Measurements from ENCODE around the gene ANKRD24. TPM values are rescaled to one million over a fixed set of nuclear protein-coding genes. Genes with fewer than 3 reads are reported as not detected.
A peak's percentile ranks its signal among the peaks of the same experiment; 100 is the strongest.

ANKRD24 gene
- total RNA-seq, 1 experiment from 2014 or later = 2.4 TPM

DNA sequence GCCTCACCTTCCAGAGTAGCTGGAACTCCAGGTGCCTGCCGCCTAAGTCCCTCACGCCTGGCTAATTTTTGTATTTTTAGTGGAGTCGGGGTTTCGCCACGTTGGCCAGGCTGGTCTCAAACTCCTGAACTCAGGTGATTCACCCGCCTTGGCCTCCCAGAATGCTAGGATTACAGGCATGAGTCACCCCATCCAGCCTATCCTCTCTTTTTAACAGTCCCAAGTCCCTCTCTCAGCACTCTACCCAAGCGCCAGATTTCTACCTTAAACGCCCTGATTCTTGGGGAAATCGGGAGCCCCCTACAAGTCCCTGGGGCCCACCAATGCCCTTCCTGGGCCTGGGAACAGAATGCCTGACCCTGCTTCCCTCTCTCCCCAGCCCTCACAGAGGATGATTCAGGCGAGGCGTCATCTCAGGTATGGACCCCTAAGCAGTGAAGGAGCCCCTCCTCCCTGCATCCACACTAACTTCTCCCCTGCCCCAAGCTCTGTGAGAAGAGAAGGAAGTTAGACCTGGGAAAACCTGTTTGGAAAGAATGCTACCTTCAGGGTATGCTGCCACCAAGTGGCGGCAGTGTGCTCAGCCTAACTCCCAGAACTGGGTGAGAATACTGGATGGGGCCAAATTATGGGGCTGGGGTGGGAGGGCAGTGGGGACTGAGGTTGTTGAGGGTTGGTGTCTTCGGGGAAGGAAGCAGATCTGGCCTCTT lies 26.1 kb downstream of the ANKRD24 start:
- Mint-ChIP-seq H3K27ac (peak overlapping the region; percentile 59 to 81 (median 73); a peak in 4 of 7 replicates), H3K27me3 (ENCODE audit: low read depth) (peaks cover 13% of the 10 kb centered on the region), H3K4me3 (no peak overlapping the region), H3K36me3 (ENCODE audit: insufficient read depth in 1 of 3, low read depth in 3 of 3) (no peaks in the 10 kb centered on the region; a peak in 2 of 7 replicates), H3K9me3 (no peaks in the 10 kb centered on the region), H3K4me1 (peaks cover 6 to 20% of the 10 kb centered on the region in 2 experiments)
- no peaks in the 10 kb centered on the region for H4K20me1 ChIP-seq (ENCODE audit: control insufficient read depth, insufficient read depth, insufficient read length)
- H3K79me1 ChIP-seq (ENCODE audit: insufficient read depth, low read depth, low read length, poor library complexity, severe bottlenecking) = no peaks in the 10 kb centered on the region
- H3K56ac ChIP-seq (ENCODE audit: insufficient read length, low read depth, low read length) = no peak overlapping the region
- H2BK15ac ChIP-seq (ENCODE audit: low read depth, low read length) = no peak overlapping the region
- no peak overlapping the region for H3K4me2 ChIP-seq (ENCODE audit: insufficient read depth, insufficient read length, low read length)
- H3K23ac ChIP-seq (ENCODE audit: insufficient read length, low read depth, low read length) = no peak overlapping the region
- H2AK5ac ChIP-seq (ENCODE audit: insufficient read length, low read length) = no peak overlapping the region
- no peak overlapping the region for H2BK120ac ChIP-seq (ENCODE audit: low read depth, low read length, poor library complexity, severe bottlenecking)
- H2AFZ ChIP-seq (ENCODE audit: low read length) = no peak overlapping the region
- H3K27ac ChIP-seq (ENCODE audit: insufficient read length, low read depth, low read length) = no peak overlapping the region
- H4K91ac ChIP-seq (ENCODE audit: insufficient read length, low read depth, low read length) = no peak overlapping the region
- H3T11ph ChIP-seq (ENCODE audit: low read length) = no peak overlapping the region
- H4K5ac ChIP-seq (ENCODE audit: insufficient read length, low read depth, low read length) = no peak overlapping the region
- no peak overlapping the region for H3K4ac ChIP-seq (ENCODE audit: low read depth, low read length)
- H3K23me2 ChIP-seq (ENCODE audit: insufficient read length, low read depth, low read length, poor library complexity, severe bottlenecking) = no peaks in the 10 kb centered on the region
- no peak overlapping the region for H3K9ac ChIP-seq (ENCODE audit: extremely low read depth, insufficient read length, low read length)
- no CpG with 5 or more reads among the region's 13 CpGs for WGBS (ENCODE audit: extremely low coverage, insufficient read length, low lambda C conversion rate)
- H3K14ac ChIP-seq (ENCODE audit: insufficient read depth, low read length) = no peak overlapping the region
- no peaks in the 10 kb centered on the region for H3K4me1 ChIP-seq (ENCODE audit: insufficient read depth, low read length)
- DNase-seq = peak; percentile 61
- no peak overlapping the region for H2BK12ac ChIP-seq (ENCODE audit: insufficient read length, low read depth, low read length)
- no peak overlapping the region for H3K18ac ChIP-seq (ENCODE audit: insufficient read length, low read depth, low read length)
- no peak overlapping the region for H2BK20ac ChIP-seq (ENCODE audit: low read depth, low read length, poor library complexity, severe bottlenecking)
- TF ChIP-seq, protein P1, sequence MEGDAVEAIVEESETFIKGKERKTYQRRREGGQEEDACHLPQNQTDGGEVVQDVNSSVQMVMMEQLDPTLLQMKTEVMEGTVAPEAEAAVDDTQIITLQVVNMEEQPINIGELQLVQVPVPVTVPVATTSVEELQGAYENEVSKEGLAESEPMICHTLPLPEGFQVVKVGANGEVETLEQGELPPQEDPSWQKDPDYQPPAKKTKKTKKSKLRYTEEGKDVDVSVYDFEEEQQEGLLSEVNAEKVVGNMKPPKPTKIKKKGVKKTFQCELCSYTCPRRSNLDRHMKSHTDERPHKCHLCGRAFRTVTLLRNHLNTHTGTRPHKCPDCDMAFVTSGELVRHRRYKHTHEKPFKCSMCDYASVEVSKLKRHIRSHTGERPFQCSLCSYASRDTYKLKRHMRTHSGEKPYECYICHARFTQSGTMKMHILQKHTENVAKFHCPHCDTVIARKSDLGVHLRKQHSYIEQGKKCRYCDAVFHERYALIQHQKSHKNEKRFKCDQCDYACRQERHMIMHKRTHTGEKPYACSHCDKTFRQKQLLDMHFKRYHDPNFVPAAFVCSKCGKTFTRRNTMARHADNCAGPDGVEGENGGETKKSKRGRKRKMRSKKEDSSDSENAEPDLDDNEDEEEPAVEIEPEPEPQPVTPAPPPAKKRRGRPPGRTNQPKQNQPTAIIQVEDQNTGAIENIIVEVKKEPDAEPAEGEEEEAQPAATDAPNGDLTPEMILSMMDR (conservative IDR thresholded peaks at IDR 0.05) = peak; percentile 62
- H4K8ac ChIP-seq (replicated peaks; ENCODE audit: insufficient read length, low read depth, low read length) = no peak overlapping the region
- H2BK5ac ChIP-seq (ENCODE audit: insufficient read length, low read length) = no peak overlapping the region
- no peaks in the 10 kb centered on the region for H3K27me3 ChIP-seq (ENCODE audit: insufficient read depth, low read length)
- H3K9me3 ChIP-seq (ENCODE audit: control insufficient read depth, low read depth, low read length) = no peaks in the 10 kb centered on the region
- no peaks in the 10 kb centered on the region for H3K79me2 ChIP-seq (ENCODE audit: insufficient read depth, low read length)

Data from H9 (cell line).